HepG2 (cell line): Measurements from ENCODE around the gene TM4SF1. TPM values are rescaled to one million over a fixed set of nuclear protein-coding genes. Genes with fewer than 3 reads are reported as not detected.
A peak's percentile ranks its signal among the peaks of the same experiment; 100 is the strongest.

Experiments used
- ADNP ChIP-seq: sonication (generic); formaldehyde crosslinking; IDR thresholded peaks from 2 replicates; pipeline ENCODE4 v1.4.0; 2020; ENCODE audit warnings: missing genetic modification reagents
- ERF ChIP-seq: IDR thresholded peaks from 2 replicates; pipeline ENCODE4 v1.6.1; 2018; ENCODE audit warnings: missing biosample characterization, missing genetic modification reagents
- HNRNPK ChIP-seq: fragments of 200-400 bp; formaldehyde crosslinking; IDR thresholded peaks from 2 replicates; pipeline ENCODE4 v1.6.1; 2018; ENCODE audit warnings: low read length, low read depth, moderate library complexity, mild to moderate bottlenecking; ENCODE audit not compliant: poor library complexity, severe bottlenecking
- HNRNPLL ChIP-seq: fragments of 200-400 bp; formaldehyde crosslinking; IDR thresholded peaks from 2 replicates; pipeline ENCODE4 v1.6.1; 2017; ENCODE audit warnings: mild to moderate bottlenecking, low read depth, low read length; ENCODE audit not compliant: poor library complexity, severe bottlenecking
- LCORL ChIP-seq, 2 experiments: fragments of 450-650 bp in 1 of 2; sonication (generic) in 1 of 2; formaldehyde crosslinking in 1 of 2; IDR thresholded peaks; 2 replicates each; pipeline versions ENCODE4 v1.5.0 to v1.6.1; 2017 to 2020; ENCODE audit warnings: antibody characterized with exemption in 1 of 2, missing genetic modification reagents in 1 of 2
- MIXL1 ChIP-seq: IDR thresholded peaks from 2 replicates; pipeline ENCODE4 v1.6.1; 2016
- MTERF4 ChIP-seq: sonication (generic); formaldehyde crosslinking; IDR thresholded peaks from 2 replicates; pipeline ENCODE4 v1.8.0; 2023; ENCODE audit warnings: mild to moderate bottlenecking, missing genetic modification reagents
- NCOA1 ChIP-seq: sonication (generic); formaldehyde crosslinking; IDR thresholded peaks from 2 replicates; pipeline ENCODE4 v1.9.0; 2021; ENCODE audit warnings: missing genetic modification reagents
- PITX1 ChIP-seq: sonication (generic); formaldehyde crosslinking; IDR thresholded peaks from 2 replicates; pipeline ENCODE4 v1.5.1; 2020; ENCODE audit warnings: mild to moderate bottlenecking, missing genetic modification reagents
- SETDB1 ChIP-seq: sonication (generic); formaldehyde crosslinking; IDR thresholded peaks from 2 replicates; pipeline ENCODE4 v1.5.1; 2020; ENCODE audit warnings: missing genetic modification reagents, mild to moderate bottlenecking, borderline replicate concordance
- SIN3B ChIP-seq: fragments of 150-350 bp; IDR thresholded peaks from 2 replicates; pipeline ENCODE4 v1.6.1; 2014; ENCODE audit warnings: low read length
- TEAD3 ChIP-seq: optimal IDR thresholded peaks from 2 replicates; pipeline ENCODE3; 2016; ENCODE audit warnings: borderline replicate concordance
- WIZ ChIP-seq: sonication (generic); formaldehyde crosslinking; IDR thresholded peaks from 2 replicates; pipeline ENCODE4 v1.5.1; 2020; ENCODE audit warnings: mild to moderate bottlenecking, missing genetic modification reagents
- ZBTB1 ChIP-seq: sonication (generic); formaldehyde crosslinking; IDR thresholded peaks from 2 replicates; pipeline ENCODE4 v1.4.0; 2020; ENCODE audit warnings: missing genetic modification reagents, borderline replicate concordance
- ZBTB20 ChIP-seq: sonication (generic); formaldehyde crosslinking; IDR thresholded peaks from 2 replicates; pipeline ENCODE4 v1.8.1; 2023; ENCODE audit warnings: missing genetic modification reagents, low read depth, mild to moderate bottlenecking, borderline replicate concordance
- ZNF121 ChIP-seq: sonication (generic); formaldehyde crosslinking; IDR thresholded peaks from 2 replicates; pipeline ENCODE4 v1.5.0; 2020; ENCODE audit warnings: mild to moderate bottlenecking, missing genetic modification reagents
- ZNF569 ChIP-seq: sonication (generic); formaldehyde crosslinking; IDR thresholded peaks from 2 replicates; pipeline ENCODE4 v1.5.0; 2020; ENCODE audit warnings: mild to moderate bottlenecking, missing genetic modification reagents, moderate library complexity, borderline replicate concordance
- ZNF609 ChIP-seq: sonication (generic); formaldehyde crosslinking; IDR thresholded peaks from 2 replicates; pipeline ENCODE4 v1.4.0; 2020; ENCODE audit warnings: mild to moderate bottlenecking, missing genetic modification reagents, borderline replicate concordance
- ZNF775 ChIP-seq: sonication (generic); formaldehyde crosslinking; IDR thresholded peaks from 2 replicates; pipeline ENCODE4 v1.4.0; 2020; ENCODE audit warnings: missing genetic modification reagents, mild to moderate bottlenecking, moderate library complexity, borderline replicate concordance
- polyA plus RNA-seq, 8 experiments: library from polyadenylated mRNA; depleted of rRNA in 3 of 8; stranded (reverse) in 7 of 8; unstranded in 1 of 8; fragments of >200 nt; fragmentation: Illumina TruSeq in 4 of 8; extraction: Trizol in 4 of 8; gene quantifications; 2 replicates each; pipeline versions ENCODE4 v1.2.1 to v1.2.3, GENCODE V29; 2011 to 2016; ENCODE audit warnings: low read depth in 4 of 8, missing spikeins in 1 of 8, mixed read lengths in 1 of 8; ENCODE audit not compliant: insufficient read depth in 1 of 8
- total RNA-seq, 5 experiments: library from RNA; depleted of rRNA; stranded (reverse); fragments of >200 nt; fragmentation: Illumina TruSeq; extraction: Trizol; gene quantifications; 2 replicates each; pipeline ENCODE4 v1.2.3, GENCODE V29; 2016; ENCODE audit warnings: low read depth in 1 of 5
- TF ChIP-seq, protein P1 (sequence below): IDR thresholded peaks from 2 replicates; pipeline ENCODE4 v1.6.1; 2016; ENCODE audit warnings: low read depth, missing genetic modification reagents, missing compliant biosample characterization

TM4SF1 gene
- total and polyA plus RNA-seq, 2 of the 13 experiments (the other 11 are each of a cell fraction or from before 2014, with no cell fraction given), result 431 to 1,359 TPM

DNA sequence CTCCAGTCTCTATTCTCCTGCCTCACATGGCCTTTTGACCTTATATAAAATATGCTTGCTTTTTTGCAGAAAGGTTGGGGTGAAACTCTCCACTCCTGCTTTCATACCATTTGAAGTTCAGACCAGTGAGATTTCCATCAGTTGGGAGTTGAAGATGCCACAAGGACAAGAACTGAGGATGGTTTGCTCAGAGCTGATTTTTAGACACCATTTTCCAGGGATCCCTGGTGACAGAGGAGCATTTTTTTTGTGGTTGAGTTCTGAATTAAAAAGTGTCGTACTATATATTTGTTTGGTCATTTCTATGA is 8.8 kb upstream of the TM4SF1 start (continued):
- TF ChIP-seq ZNF609, result no peak
- TF ChIP-seq ZBTB20 (CRISPR knock-in tag), result no peak
- TF ChIP-seq SETDB1, result no peak
- no peak for TF ChIP-seq HNRNPLL
- no peak for TF ChIP-seq ZBTB1 (CRISPR knock-in tag)
- TF ChIP-seq TEAD3 (CRISPR knock-in tag), result no peak
- TF ChIP-seq, protein P1, sequence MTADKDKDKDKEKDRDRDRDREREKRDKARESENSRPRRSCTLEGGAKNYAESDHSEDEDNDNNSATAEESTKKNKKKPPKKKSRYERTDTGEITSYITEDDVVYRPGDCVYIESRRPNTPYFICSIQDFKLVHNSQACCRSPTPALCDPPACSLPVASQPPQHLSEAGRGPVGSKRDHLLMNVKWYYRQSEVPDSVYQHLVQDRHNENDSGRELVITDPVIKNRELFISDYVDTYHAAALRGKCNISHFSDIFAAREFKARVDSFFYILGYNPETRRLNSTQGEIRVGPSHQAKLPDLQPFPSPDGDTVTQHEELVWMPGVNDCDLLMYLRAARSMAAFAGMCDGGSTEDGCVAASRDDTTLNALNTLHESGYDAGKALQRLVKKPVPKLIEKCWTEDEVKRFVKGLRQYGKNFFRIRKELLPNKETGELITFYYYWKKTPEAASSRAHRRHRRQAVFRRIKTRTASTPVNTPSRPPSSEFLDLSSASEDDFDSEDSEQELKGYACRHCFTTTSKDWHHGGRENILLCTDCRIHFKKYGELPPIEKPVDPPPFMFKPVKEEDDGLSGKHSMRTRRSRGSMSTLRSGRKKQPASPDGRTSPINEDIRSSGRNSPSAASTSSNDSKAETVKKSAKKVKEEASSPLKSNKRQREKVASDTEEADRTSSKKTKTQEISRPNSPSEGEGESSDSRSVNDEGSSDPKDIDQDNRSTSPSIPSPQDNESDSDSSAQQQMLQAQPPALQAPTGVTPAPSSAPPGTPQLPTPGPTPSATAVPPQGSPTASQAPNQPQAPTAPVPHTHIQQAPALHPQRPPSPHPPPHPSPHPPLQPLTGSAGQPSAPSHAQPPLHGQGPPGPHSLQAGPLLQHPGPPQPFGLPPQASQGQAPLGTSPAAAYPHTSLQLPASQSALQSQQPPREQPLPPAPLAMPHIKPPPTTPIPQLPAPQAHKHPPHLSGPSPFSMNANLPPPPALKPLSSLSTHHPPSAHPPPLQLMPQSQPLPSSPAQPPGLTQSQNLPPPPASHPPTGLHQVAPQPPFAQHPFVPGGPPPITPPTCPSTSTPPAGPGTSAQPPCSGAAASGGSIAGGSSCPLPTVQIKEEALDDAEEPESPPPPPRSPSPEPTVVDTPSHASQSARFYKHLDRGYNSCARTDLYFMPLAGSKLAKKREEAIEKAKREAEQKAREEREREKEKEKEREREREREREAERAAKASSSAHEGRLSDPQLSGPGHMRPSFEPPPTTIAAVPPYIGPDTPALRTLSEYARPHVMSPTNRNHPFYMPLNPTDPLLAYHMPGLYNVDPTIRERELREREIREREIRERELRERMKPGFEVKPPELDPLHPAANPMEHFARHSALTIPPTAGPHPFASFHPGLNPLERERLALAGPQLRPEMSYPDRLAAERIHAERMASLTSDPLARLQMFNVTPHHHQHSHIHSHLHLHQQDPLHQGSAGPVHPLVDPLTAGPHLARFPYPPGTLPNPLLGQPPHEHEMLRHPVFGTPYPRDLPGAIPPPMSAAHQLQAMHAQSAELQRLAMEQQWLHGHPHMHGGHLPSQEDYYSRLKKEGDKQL (CRISPR knock-in tag), result no peak
- TF ChIP-seq NCOA1 (CRISPR knock-in tag), result no peak; the same call in none of the 2 replicates
- TF ChIP-seq SIN3B, result no peak
- no peak for TF ChIP-seq ZNF569
- TF ChIP-seq MTERF4, result no peak
- no peak for TF ChIP-seq PITX1
- no peak for TF ChIP-seq ZNF775 (CRISPR knock-in tag)
- no peak for TF ChIP-seq ERF (CRISPR knock-in tag)
- TF ChIP-seq MIXL1 (CRISPR knock-in tag), result peak; percentile 5; the same call in 1 of the 2 replicates
- TF ChIP-seq ZNF121 (CRISPR knock-in tag), result no peak
- TF ChIP-seq LCORL (IDR thresholded peaks at IDR 0.05), result no peak
- no peak for TF ChIP-seq LCORL (CRISPR knock-in tag; IDR thresholded peaks at IDR 0.05)
- no peak for TF ChIP-seq ADNP (CRISPR knock-in tag)
- TF ChIP-seq WIZ, result no peak
- no peak for TF ChIP-seq HNRNPK
